GM12891 (cell line): ENCODE data around the gene CARD14.
A peak's percentile ranks its signal among the peaks of the same experiment; 100 is the strongest.
"Not testable (repeated sequence)": the region's sequence is repeated elsewhere in the genome, so short reads cannot be mapped to it uniquely, and the experiment has no call there.

ENCODE experiments used
- DNase-seq: peaks from one replicate; pipeline ENCODE4 v3.0.0; 2011; ENCODE audit warnings: low spot score; ENCODE audit not compliant: insufficient read length
- FAIRE-seq: peaks from 2 replicates; lab custom pipeline; 2011; peaks lifted over from hg19 to GRCh38; lab: Jason Lieb, UNC
- PAX5 ChIP-seq: IDR thresholded peaks from 2 replicates; pipeline ENCODE4 v1.6.1; 2011; ENCODE audit warnings: low read length, moderate library complexity, mild to moderate bottlenecking; ENCODE audit not compliant: insufficient read depth, severe bottlenecking
- POLR2A ChIP-seq: IDR thresholded peaks from 2 replicates; pipeline ENCODE4 v1.6.1; 2011; ENCODE audit warnings: low read depth, low read length, control low read depth
- POLR2AphosphoS5 ChIP-seq: IDR thresholded peaks from 2 replicates; pipeline ENCODE4 v1.6.1; 2011; ENCODE audit warnings: low read depth, low read length, control low read depth
- POU2F2 ChIP-seq: IDR thresholded peaks from 2 replicates; pipeline ENCODE4 v1.6.1; 2011; ENCODE audit warnings: low read depth, mild to moderate bottlenecking, control low read depth, low read length, moderate library complexity
- SPI1 ChIP-seq: IDR thresholded peaks from 2 replicates; pipeline ENCODE4 v1.6.1; 2011; ENCODE audit warnings: low read depth, low read length, control low read depth
- TAF1 ChIP-seq: IDR thresholded peaks from 2 replicates; pipeline ENCODE4 v1.6.1; 2011; ENCODE audit warnings: low read depth, low read length, control low read depth

Gene CARD14

GRCh38 chr17:80195141-80195540, 25.3 kb downstream of the CARD14 start:
- FAIRE-seq: no peak
- DNase-seq: no peak
- TF ChIP-seq POLR2AphosphoS5: no peak
- TF ChIP-seq PAX5: no peak
- no peak for TF ChIP-seq TAF1
- no peak for TF ChIP-seq SPI1
- TF ChIP-seq POU2F2: no peak
- TF ChIP-seq POLR2A: no peak

- FAIRE-seq (peak; percentile 5), DNase-seq (peak; percentile 62)
- TF ChIP-seq TAF1: no peak
Measured at GRCh38 chr17:80195671-80196529, 26.1 kb downstream of the CARD14 start.

- DNase-seq: no peak
- TF ChIP-seq POU2F2: no peak
- TF ChIP-seq POLR2A: no peak
- TF ChIP-seq SPI1: no peak
- TF ChIP-seq PAX5: no peak
- TF ChIP-seq TAF1: no peak
- TF ChIP-seq POLR2AphosphoS5: no peak
- no peak for FAIRE-seq
Measured at GRCh38 chr17:80196652-80197051, 26.8 kb downstream of the CARD14 start.

GRCh38 chr17:80198144-80198661, 28.4 kb downstream of the CARD14 start:
- TF ChIP-seq PAX5: no peak
- TF ChIP-seq TAF1: no peak
- TF ChIP-seq POLR2AphosphoS5: no peak
- no peak for TF ChIP-seq POU2F2
- no peak for TF ChIP-seq POLR2A
- TF ChIP-seq SPI1: no peak
- DNase-seq: no peak
- no peak for FAIRE-seq

DNA sequence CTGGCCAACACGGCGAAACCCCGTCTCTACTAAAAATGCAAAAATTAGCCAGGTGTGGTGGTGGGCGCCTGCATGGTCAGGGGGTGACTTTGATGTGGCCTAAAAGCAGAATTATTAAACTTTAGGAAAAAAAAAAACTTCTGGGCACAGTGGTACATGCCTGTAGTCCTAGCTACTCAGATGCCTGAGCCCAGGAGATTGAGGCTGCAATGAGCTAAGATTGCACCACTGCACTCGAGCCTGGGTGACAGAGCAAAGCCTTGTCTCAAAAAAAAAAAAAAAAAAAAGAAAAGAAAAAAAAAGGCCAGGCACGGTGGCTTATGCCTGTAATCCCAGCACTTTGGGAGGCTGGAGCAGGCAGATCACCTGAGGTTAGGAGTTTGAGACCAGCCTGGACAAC, 29.5 kb downstream of the CARD14 start:
- not testable (repeated sequence) for FAIRE-seq, DNase-seq

DNA sequence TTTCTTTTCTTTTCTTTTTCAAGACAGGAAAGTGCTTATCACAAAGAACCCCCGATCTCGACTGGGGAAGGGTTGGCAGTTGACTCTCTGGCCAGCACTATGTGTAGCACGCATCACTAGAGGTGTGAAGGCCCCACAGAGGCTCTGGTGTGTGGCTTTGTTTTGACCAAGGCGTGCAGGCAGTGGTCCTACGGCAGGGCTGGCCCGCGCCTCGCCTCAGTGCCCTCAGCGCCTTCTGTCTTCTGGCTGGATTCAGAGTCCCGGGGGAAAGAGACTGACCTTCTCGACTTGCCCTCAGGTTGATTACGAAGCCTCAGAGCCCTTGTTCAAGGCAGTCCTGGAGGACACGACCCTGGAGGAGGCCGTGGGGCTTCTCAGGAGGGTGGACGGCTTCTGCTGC, 31.6 kb downstream of the CARD14 start:
- FAIRE-seq (no peak), DNase-seq (no peak)
- TF ChIP-seq PAX5: no peak

DNA sequence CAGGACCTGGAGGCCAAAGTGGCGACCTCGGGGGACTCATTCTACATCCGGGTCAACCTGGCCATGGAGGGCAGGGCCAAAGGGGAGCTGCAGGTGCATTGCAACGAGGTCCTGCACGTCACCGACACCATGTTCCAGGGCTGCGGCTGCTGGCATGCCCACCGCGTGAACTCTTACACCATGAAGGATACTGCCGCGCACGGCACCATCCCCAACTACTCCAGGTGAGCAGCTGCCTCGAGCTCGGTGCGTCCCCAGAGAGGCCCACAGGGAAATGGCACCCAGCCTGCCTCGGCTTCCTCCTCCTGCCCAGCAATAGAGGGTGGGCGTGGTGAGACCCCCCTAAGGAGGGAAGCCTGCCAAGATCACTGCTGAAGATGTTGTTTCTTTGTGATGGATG, 32.4 kb downstream of the CARD14 start:
- no peak for FAIRE-seq
- TF ChIP-seq SPI1 (no peak), POLR2A (no peak), TAF1 (no peak), PAX5 (no peak), POLR2AphosphoS5 (no peak), POU2F2 (no peak)
- DNase-seq: no peak

DNA sequence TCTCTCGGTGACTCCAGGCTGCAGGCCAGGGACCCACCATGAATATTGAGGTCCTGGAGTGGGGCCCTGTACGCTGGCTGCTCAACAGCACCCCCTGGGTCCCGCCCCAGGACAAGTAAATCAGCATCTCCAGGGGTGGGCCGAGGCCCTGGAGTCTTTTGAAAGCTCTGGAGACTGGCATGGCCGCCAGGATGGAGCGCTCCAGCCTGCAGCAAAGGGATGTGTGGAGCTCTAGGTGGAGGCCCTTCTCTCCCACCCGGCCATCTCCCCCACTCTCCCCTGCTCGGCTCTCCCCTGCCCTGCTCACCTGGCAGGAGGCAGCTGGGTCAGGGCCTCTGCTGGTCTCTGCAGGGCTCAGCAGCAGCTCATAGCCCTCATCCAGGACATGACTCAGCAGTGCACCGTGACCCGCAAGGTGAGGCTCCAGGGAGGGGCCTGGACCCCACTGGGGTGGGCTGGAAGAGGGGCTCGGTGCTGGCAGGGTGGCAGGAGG, 33.7 kb downstream of the CARD14 start:
- FAIRE-seq (no peak), DNase-seq (no peak)
- TF ChIP-seq PAX5 (no peak), SPI1 (no peak), POLR2A (no peak), POLR2AphosphoS5 (no peak), TAF1 (no peak), POU2F2 (no peak)

DNA sequence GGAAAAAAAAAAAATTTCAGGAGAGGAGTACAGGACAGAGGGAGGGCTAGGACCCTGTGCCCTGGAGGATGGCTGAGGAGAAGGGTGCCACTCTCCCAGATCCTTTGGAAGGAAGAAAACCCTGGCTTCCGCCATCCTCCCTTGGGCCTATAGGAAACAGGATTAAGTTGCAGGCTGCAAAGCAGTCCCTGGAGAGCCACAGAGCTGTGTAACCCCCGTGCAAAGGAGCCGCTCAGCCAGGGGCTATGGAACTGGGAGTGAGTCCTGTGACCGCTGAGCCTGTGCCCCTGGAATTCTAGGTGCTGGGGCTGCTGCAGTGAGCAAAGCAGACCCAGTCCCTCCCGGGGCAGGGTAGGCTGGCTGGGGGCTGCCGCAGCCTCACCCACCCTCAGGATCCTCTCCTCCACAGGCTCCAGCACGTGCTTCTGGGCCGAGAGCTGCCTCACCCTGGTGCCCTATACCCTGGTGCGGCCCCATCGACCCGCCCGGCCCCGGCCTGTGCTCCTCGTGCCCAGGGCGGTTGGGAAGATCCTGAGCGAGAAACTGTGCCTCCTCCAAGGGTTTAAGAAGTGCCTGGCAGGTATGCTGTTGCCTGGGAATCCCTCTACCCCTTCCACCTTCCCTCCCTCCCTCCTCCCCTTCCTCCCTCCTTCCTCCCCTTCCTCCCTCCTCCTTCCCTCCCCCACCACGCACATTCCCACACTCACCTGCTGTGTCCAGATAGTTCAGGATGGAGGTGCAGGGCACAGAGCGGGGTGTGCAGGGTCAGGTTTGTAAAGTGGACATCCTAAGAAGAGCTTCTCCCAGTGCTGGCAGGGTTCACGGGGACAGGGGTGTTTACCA, 35.0 kb downstream of the CARD14 start:
- TF ChIP-seq SPI1 (no peak), POU2F2 (no peak), TAF1 (no peak), POLR2AphosphoS5 (no peak), PAX5 (no peak), POLR2A (no peak)
- DNase-seq (no peak), FAIRE-seq (no peak)

- DNase-seq: no peak
- no peak for FAIRE-seq
- TF ChIP-seq POU2F2 (no peak), SPI1 (no peak), PAX5 (no peak)
Measured at GRCh38 chr17:80205811-80206210, 36.0 kb downstream of the CARD14 start.
